BE2C (cell line): ENCODE results near the gene ALDH7A1.

ENCODE experiments used
- DNase-seq: peaks from one replicate; pipeline ENCODE4 v3.0.0-alpha.2; 2020
- H3K27me3 ChIP-seq: fragments of 250-450 bp; sonication (Bioruptor Pico); 2 replicates; pipeline ENCODE4 v1.5.1; 2020; ENCODE audit warnings: mild to moderate bottlenecking
- H3K36me3 ChIP-seq: fragments of 250-450 bp; sonication (Bioruptor Pico); 2 replicates; pipeline ENCODE4 v1.5.1; 2020; ENCODE audit warnings: mild to moderate bottlenecking
- H3K4me1 ChIP-seq: fragments of 250-450 bp; sonication (Bioruptor Pico); 2 replicates; pipeline ENCODE4 v1.5.1; 2020
- H3K4me3 ChIP-seq: 2 replicates; pipeline ENCODE4 v1.5.1; 2011; ENCODE audit warnings: low read depth, low read length
- H3K9me3 ChIP-seq: fragments of 250-450 bp; sonication (Bioruptor Pico); 2 replicates; pipeline ENCODE4 v1.5.1; 2020
- CTCF ChIP-seq: IDR thresholded peaks from 2 replicates; pipeline ENCODE4 v1.5.1; 2012; ENCODE audit warnings: mild to moderate bottlenecking, low read depth, low read length

ALDH7A1 gene

GRCh38 chr5:126613941-126614592 is 19.0 kb upstream of the ALDH7A1 start:
- no peak for DNase-seq
- H3K36me3 ChIP-seq = peaks cover 56% of the 10 kb centered on the region

GRCh38 chr5:126610616-126611015 is 15.6 kb upstream of the ALDH7A1 start:
- Histone ChIP-seq H3K4me3 (no peak overlapping the region), H3K4me1 (no peaks in the 10 kb centered on the region), H3K36me3 (peaks cover 63% of the 10 kb centered on the region), H3K27me3 (no peaks in the 10 kb centered on the region), H3K9me3 (no peaks in the 10 kb centered on the region)
- DNase-seq = no peak
- TF ChIP-seq CTCF = no peak

More at GRCh38 chr5:126613941-126614592, 19.0 kb upstream of the ALDH7A1 start:
- Histone ChIP-seq H3K27me3 (no peaks in the 10 kb centered on the region), H3K9me3 (no peaks in the 10 kb centered on the region), H3K4me1 (no peaks in the 10 kb centered on the region), H3K4me3 (no peak overlapping the region)
- TF ChIP-seq CTCF = no peak

GRCh38 chr5:126610160-126610559 is 15.1 kb upstream of the ALDH7A1 start:
- H3K4me3 ChIP-seq = no peak overlapping the region
- H3K4me1 ChIP-seq = no peaks in the 10 kb centered on the region
- TF ChIP-seq CTCF = no peak
- DNase-seq = no peak
- H3K27me3 ChIP-seq = no peaks in the 10 kb centered on the region
- H3K9me3 ChIP-seq = no peaks in the 10 kb centered on the region
- H3K36me3 ChIP-seq = peaks cover 67% of the 10 kb centered on the region

GRCh38 chr5:126605525-126605924 is 10.5 kb upstream of the ALDH7A1 start:
- H3K9me3 ChIP-seq = no peaks in the 10 kb centered on the region
- H3K36me3 ChIP-seq = peaks cover 63% of the 10 kb centered on the region
- H3K4me3 ChIP-seq = no peak overlapping the region
- H3K4me1 ChIP-seq = no peaks in the 10 kb centered on the region
- no peaks in the 10 kb centered on the region for H3K27me3 ChIP-seq
- TF ChIP-seq CTCF = no peak
- DNase-seq = no peak

GRCh38 chr5:126603402-126603991 is 8.5 kb upstream of the ALDH7A1 start:
- Histone ChIP-seq H3K36me3 (peaks cover 49% of the 10 kb centered on the region), H3K4me1 (no peaks in the 10 kb centered on the region), H3K27me3 (no peaks in the 10 kb centered on the region), H3K4me3 (no peak overlapping the region), H3K9me3 (no peaks in the 10 kb centered on the region)
- no peak for TF ChIP-seq CTCF
- DNase-seq = no peak
